Vagina (tissue), 2 donors: ENCODE results near the gene ESPN. TPM values are rescaled to one million over a fixed set of nuclear protein-coding genes. Genes with fewer than 3 reads are reported as not detected.
A peak's percentile ranks its signal among the peaks of the same experiment; 100 is the strongest.
"Not testable (repeated sequence)": the region's sequence is repeated elsewhere in the genome, so short reads cannot be mapped to it uniquely, and the experiment has no call there.

Experiments
- DNase-seq, 2 donors: peaks; one replicate each; pipeline ENCODE4 v3.0.0-alpha.2; 2017; ENCODE audit errors: extremely low spot score in 2 of 2
- H3K27ac ChIP-seq: fragments of 200-600 bp; sonication (generic); one replicate; pipeline ENCODE4 v1.5.1; 2019
- H3K27me3 ChIP-seq: fragments of 200-600 bp; sonication (generic); one replicate; pipeline ENCODE4 v1.5.1; 2019
- H3K36me3 ChIP-seq, 2 donors: fragments of 200-600 bp; sonication (generic); one replicate each; pipeline ENCODE4 v1.5.1; 2017 to 2019
- H3K4me1 ChIP-seq: fragments of 200-600 bp; sonication (generic); one replicate; pipeline ENCODE4 v1.5.1; 2019
- H3K4me3 ChIP-seq, 2 donors: fragments of 200-600 bp; sonication (generic); 1 replicate in 1 of 2; 2 replicates in 1 of 2; pipeline ENCODE4 v1.5.1; 2016 to 2019
- H3K9me3 ChIP-seq: fragments of 200-600 bp; sonication (generic); one replicate; pipeline ENCODE4 v1.5.1; 2019
- CTCF ChIP-seq, 3 experiments: fragments of 450-650 bp in 2 of 3; fragments of 200-600 bp in 1 of 3; sonication (generic) in 1 of 3; IDR thresholded peaks; one replicate each; pipeline ENCODE4 v1.5.1; 2017 to 2019; ENCODE audit warnings: antibody characterized with exemption in 3 of 3, mild to moderate bottlenecking in 2 of 3, moderate library complexity in 2 of 3
- POLR2A ChIP-seq, 2 donors: fragments of 450-650 bp; IDR thresholded peaks; one replicate each; pipeline ENCODE4 v1.6.1; 2017; ENCODE audit warnings: antibody characterized with exemption in 2 of 2, mild to moderate bottlenecking in 2 of 2, moderate library complexity in 2 of 2
- POLR2AphosphoS5 ChIP-seq, 2 donors: sonication (generic); formaldehyde crosslinking; IDR thresholded peaks; one replicate each; pipeline ENCODE4 v1.9.0; 2017; ENCODE audit warnings: antibody characterized with exemption in 2 of 2, mild to moderate bottlenecking in 2 of 2, low read depth in 1 of 2; ENCODE audit not compliant: insufficient read depth in 1 of 2
- intact Hi-C: fragments of 100-400 bp; cut with DNase I; formaldehyde crosslinking; loops from one replicate; pipeline ENCODE4 v1.15.1; 2023
- total RNA-seq: library from RNA; depleted of rRNA; stranded (reverse); fragments of >200 nt; gene quantifications from one replicate; pipeline ENCODE4 v1.2.3, GENCODE V29; 2016

ESPN gene
- total RNA-seq, 1 donor from 2014 or later = 77.1 TPM

GRCh38 chr1:6441586-6441985 lies 17.0 kb downstream of the ESPN start:
- TF ChIP-seq POLR2A (IDR thresholded peaks at IDR 0.05) (no peak), CTCF (IDR thresholded peaks at IDR 0.05) (no peak), POLR2AphosphoS5 (IDR thresholded peaks at IDR 0.05; ENCODE audit: insufficient read depth in 1 of 2, low read depth in 1 of 2) (no peak)
- H3K36me3 ChIP-seq = no peaks in the 10 kb centered on the region
- H3K27ac ChIP-seq = no peak overlapping the region
- DNase-seq = no peak
- no peaks in the 10 kb centered on the region for H3K9me3 ChIP-seq
- intact Hi-C loops = no loop called here
- no peak overlapping the region for H3K4me3 ChIP-seq
- no peaks in the 10 kb centered on the region for H3K27me3 ChIP-seq
- peaks cover 9% of the 10 kb centered on the region for H3K4me1 ChIP-seq

- H3K9me3 ChIP-seq = no peaks in the 10 kb centered on the region
- no peaks in the 10 kb centered on the region for H3K27me3 ChIP-seq
- intact Hi-C loops = no loop called here
- H3K27ac ChIP-seq = no peak overlapping the region
- H3K36me3 ChIP-seq = no peaks in the 10 kb centered on the region
- DNase-seq = no peak
- no peak overlapping the region for H3K4me3 ChIP-seq
- H3K4me1 ChIP-seq = peaks cover 26% of the 10 kb centered on the region
- TF ChIP-seq POLR2AphosphoS5 (IDR thresholded peaks at IDR 0.05; ENCODE audit: insufficient read depth in 1 of 2, low read depth in 1 of 2) (no peak), POLR2A (IDR thresholded peaks at IDR 0.05) (no peak), CTCF (IDR thresholded peaks at IDR 0.05) (no peak)
Measured at GRCh38 chr1:6443339-6444115, 19.0 kb downstream of the ESPN start.

GRCh38 chr1:6444377-6444776 lies 19.8 kb downstream of the ESPN start:
- Histone ChIP-seq H3K27ac (no peak overlapping the region), H3K36me3 (no peaks in the 10 kb centered on the region), H3K27me3 (no peaks in the 10 kb centered on the region), H3K4me3 (no peak overlapping the region), H3K9me3 (no peaks in the 10 kb centered on the region), H3K4me1 (peaks cover 27% of the 10 kb centered on the region)
- TF ChIP-seq POLR2A (IDR thresholded peaks at IDR 0.05) = no peak
- TF ChIP-seq POLR2AphosphoS5 (IDR thresholded peaks at IDR 0.05; ENCODE audit: insufficient read depth in 1 of 2, low read depth in 1 of 2) = no peak
- DNase-seq = no peak
- intact Hi-C loops = no loop called here

- H3K4me1 ChIP-seq = peaks cover 22% of the 10 kb centered on the region
- peaks cover 6% of the 10 kb centered on the region for H3K27me3 ChIP-seq
- no peak for TF ChIP-seq POLR2A (IDR thresholded peaks at IDR 0.05)
- peak in 1 of 3 experiments; percentile 16 for TF ChIP-seq CTCF (IDR thresholded peaks at IDR 0.05)
- H3K27ac ChIP-seq = no peak overlapping the region
- intact Hi-C loops = no loop called here
- H3K4me3 ChIP-seq = no peak overlapping the region
- DNase-seq = no peak
- no peaks in the 10 kb centered on the region for H3K36me3 ChIP-seq
- H3K9me3 ChIP-seq = no peaks in the 10 kb centered on the region
Measured at GRCh38 chr1:6445062-6445763, 20.6 kb downstream of the ESPN start.

GRCh38 chr1:6445929-6446328 lies 21.4 kb downstream of the ESPN start:
- H3K36me3 ChIP-seq, intact Hi-C loops, H3K9me3 ChIP-seq, H3K4me3 ChIP-seq, DNase-seq, H3K27ac ChIP-seq, H3K27me3 ChIP-seq: not testable (repeated sequence)
- H3K4me1 ChIP-seq = peaks cover 18% of the 10 kb centered on the region

- TF ChIP-seq CTCF (IDR thresholded peaks at IDR 0.05) = no peak
- no peak for TF ChIP-seq POLR2A (IDR thresholded peaks at IDR 0.05)
- TF ChIP-seq POLR2AphosphoS5 (IDR thresholded peaks at IDR 0.05; ENCODE audit: insufficient read depth in 1 of 2, low read depth in 1 of 2) = no peak
- no peaks in the 10 kb centered on the region for H3K36me3 ChIP-seq
- no peak overlapping the region for H3K4me3 ChIP-seq
- peaks cover 6% of the 10 kb centered on the region for H3K27me3 ChIP-seq
- no peaks in the 10 kb centered on the region for H3K9me3 ChIP-seq
- no peak overlapping the region for H3K27ac ChIP-seq
- no peak for DNase-seq
- peaks cover 18% of the 10 kb centered on the region for H3K4me1 ChIP-seq
- intact Hi-C loops = no loop called here
Measured at GRCh38 chr1:6446665-6447015, 22.1 kb downstream of the ESPN start.
